ENCODE results near the gene SUB1.

- no peak for TF ChIP-seq REST (IDR thresholded peaks at IDR 0.05; ENCODE audit: insufficient read depth in 1 of 2, low read depth in 2 of 2, low read length in 2 of 2)
- no peak for TF ChIP-seq POLR2AphosphoS5 (IDR thresholded peaks at IDR 0.05; ENCODE audit: low read depth, low read length)
- no peak for TF ChIP-seq SIN3A (IDR thresholded peaks at IDR 0.05; ENCODE audit: borderline replicate concordance, insufficient read depth, low read length)
Measured at GRCh38 chr5:32572778-32573480, 12.4 kb upstream of the SUB1 start.
